Activated gamma-delta T cell treated with Interleukin-2 at 50 U/mL for 16 hours (primary cell): Measurements from ENCODE around the gene KCNJ16.
"Not testable (repeated sequence)": the region's sequence is repeated elsewhere in the genome, so short reads cannot be mapped to it uniquely, and the experiment has no call there.

Experiments used
- DNase-seq: peaks from one replicate; pipeline ENCODE4 v3.0.0-alpha.2; 2020

Gene KCNJ16

GRCh38 chr17:70074956-70075355 is at the start of gene KCNJ16:
Gene KCNJ16 (plus strand): TSS chr17:70075225. CDS start chr17:70132088, 56,863 bp downstream.
- DNase-seq, result no peak

- DNase-seq, result no peak
These were observed 46.6 kb upstream of the KCNJ16 start for GRCh38 chr17:70028397-70028796.

GRCh38 chr17:70028978-70029767 is 45.9 kb upstream of the KCNJ16 start:
- no peak for DNase-seq

- DNase-seq, result no peak
These were observed 44.7 kb upstream of the KCNJ16 start for GRCh38 chr17:70030371-70030770.

GRCh38 chr17:70031341-70031740 is 43.7 kb upstream of the KCNJ16 start:
- no peak for DNase-seq

- DNase-seq, result no peak
These were observed 41.9 kb upstream of the KCNJ16 start for GRCh38 chr17:70033165-70033564.

GRCh38 chr17:70034158-70034557 is 40.9 kb upstream of the KCNJ16 start:
- no peak for DNase-seq

GRCh38 chr17:70037498-70037897 is 37.5 kb upstream of the KCNJ16 start:
- no peak for DNase-seq

GRCh38 chr17:70040336-70040735 is 34.7 kb upstream of the KCNJ16 start:
- no peak for DNase-seq

GRCh38 chr17:70041061-70041460 is 34.0 kb upstream of the KCNJ16 start:
- DNase-seq, result no peak

GRCh38 chr17:70041540-70041939 is 33.5 kb upstream of the KCNJ16 start:
- DNase-seq, result no peak

- DNase-seq, result not testable (repeated sequence)
These were observed 29.2 kb upstream of the KCNJ16 start for GRCh38 chr17:70045780-70046179.

- DNase-seq, result no peak
These were observed 27.2 kb upstream of the KCNJ16 start for GRCh38 chr17:70047619-70048419.

GRCh38 chr17:70049801-70050591 is 25.0 kb upstream of the KCNJ16 start:
- no peak for DNase-seq

- DNase-seq, result no peak
These were observed 24.1 kb upstream of the KCNJ16 start for GRCh38 chr17:70050931-70051330.

GRCh38 chr17:70053241-70054234 is 21.5 kb upstream of the KCNJ16 start:
- DNase-seq, result no peak

GRCh38 chr17:70055000-70055399 is 20.0 kb upstream of the KCNJ16 start:
- no peak for DNase-seq

GRCh38 chr17:70059071-70059470 is 16.0 kb upstream of the KCNJ16 start:
- DNase-seq, result no peak

GRCh38 chr17:70059649-70060048 is 15.4 kb upstream of the KCNJ16 start:
- DNase-seq, result no peak

- DNase-seq, result no peak
These were observed 14.6 kb upstream of the KCNJ16 start for GRCh38 chr17:70060415-70060814.

- no peak for DNase-seq
These were observed 7.9 kb upstream of the KCNJ16 start for GRCh38 chr17:70067134-70067533.
